ENCODE data around the gene DTHD1.

DTHD1 gene

DNA sequence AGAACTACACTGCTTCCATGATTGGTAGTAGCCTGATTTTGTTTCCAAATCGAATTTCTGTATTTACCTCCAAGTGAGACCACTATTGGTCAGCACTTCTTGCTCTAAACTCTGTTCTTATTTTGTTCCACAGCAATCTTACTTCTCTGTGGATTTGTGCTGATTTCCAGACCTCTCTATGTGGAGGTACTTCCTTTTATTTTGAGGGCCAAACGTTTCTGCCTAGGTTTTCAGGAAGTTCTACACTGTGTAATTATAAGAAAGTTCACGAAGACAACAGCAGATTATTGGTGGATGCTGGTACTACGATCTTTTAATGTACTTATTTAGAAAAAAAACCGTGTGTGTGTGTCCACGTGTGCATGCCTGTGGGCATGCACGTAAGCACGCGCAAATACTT lies 46.7 kb downstream of the DTHD1 start:
- H3K27me3 ChIP-seq (ENCODE audit: control insufficient read depth in 1 of 2, insufficient read depth in 1 of 2, low read length in 2 of 2): no peaks in the 10 kb centered on the region
- no peak overlapping the region for H2BK12ac ChIP-seq (ENCODE audit: low read length in 2 of 2)
- H2BK5ac ChIP-seq (ENCODE audit: low read depth, low read length, poor library complexity, severe bottlenecking): no peak overlapping the region
- no peak for DNase-seq
- H3K27ac ChIP-seq (ENCODE audit: low read length, poor library complexity, severe bottlenecking): no peak overlapping the region
- H3K18ac ChIP-seq (ENCODE audit: low read depth in 1 of 2, low read length in 2 of 2): no peak overlapping the region
- no peak overlapping the region for H2AK5ac ChIP-seq (ENCODE audit: low read length, severe bottlenecking)
- no peak overlapping the region for H3K23ac ChIP-seq (ENCODE audit: low read length in 2 of 2)
- no peak overlapping the region for H2BK120ac ChIP-seq (ENCODE audit: low read depth, low read length)
- H3K4me2 ChIP-seq (ENCODE audit: low read length, poor library complexity, severe bottlenecking): no peak overlapping the region
- H3K36me3 ChIP-seq (ENCODE audit: control insufficient read depth in 1 of 2, insufficient read depth in 2 of 2, low read depth in 1 of 2, low read length in 2 of 2): no peaks in the 10 kb centered on the region
- no peak overlapping the region for H4K91ac ChIP-seq (ENCODE audit: low read length)
- WGBS: 52% methylated on average over 5 of the region's 9 CpGs
- no peak overlapping the region for H2AFZ ChIP-seq (ENCODE audit: low read depth, low read length)
- H3K9ac ChIP-seq (ENCODE audit: low read length): no peak overlapping the region
- no peak overlapping the region for H3K4ac ChIP-seq (ENCODE audit: low read depth in 1 of 2, low read length in 2 of 2)
- H3K4me3 ChIP-seq (ENCODE audit: insufficient read depth in 1 of 2, low read depth in 1 of 2, low read length in 2 of 2): no peak overlapping the region
- no peaks in the 10 kb centered on the region for H3K9me3 ChIP-seq (ENCODE audit: control insufficient read depth, low read length)
- no peak overlapping the region for H4K8ac ChIP-seq (ENCODE audit: low read length)
- H3K4me1 ChIP-seq (ENCODE audit: control insufficient read depth, insufficient read depth, low read depth, low read length): no peaks in the 10 kb centered on the region
- H3K79me1 ChIP-seq (replicated peaks; ENCODE audit: low read length, poor library complexity, severe bottlenecking): no peaks in the 10 kb centered on the region
- no peak overlapping the region for H3K14ac ChIP-seq (ENCODE audit: low read length in 2 of 2)
- no peak overlapping the region for H2BK15ac ChIP-seq (ENCODE audit: low read depth, poor library complexity, severe bottlenecking)

DNA sequence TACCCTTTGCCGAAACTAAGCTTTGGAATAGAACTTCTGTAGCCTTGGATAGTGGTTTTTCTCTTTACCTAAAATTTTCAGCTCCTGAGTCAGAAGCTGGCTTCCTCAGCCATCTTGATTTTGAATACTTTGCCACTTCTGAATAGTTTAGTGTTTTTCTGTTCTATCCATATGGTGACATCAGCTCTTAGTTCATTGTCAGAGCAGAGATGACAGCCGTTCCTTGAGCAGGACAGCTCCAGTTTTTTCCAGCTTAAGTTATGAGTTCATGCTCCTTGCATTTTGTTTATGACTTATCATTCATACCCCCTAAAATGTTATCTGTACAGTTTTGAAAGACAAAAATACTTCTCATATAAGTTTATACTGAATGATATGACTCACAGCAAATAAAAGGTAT lies 47.8 kb downstream of the DTHD1 start:
- no peak overlapping the region for H2BK12ac ChIP-seq (ENCODE audit: low read length in 2 of 2)
- H3K9ac ChIP-seq (ENCODE audit: low read length): no peak overlapping the region
- no peak for DNase-seq
- H3K27me3 ChIP-seq (ENCODE audit: control insufficient read depth in 1 of 2, insufficient read depth in 1 of 2, low read length in 2 of 2): no peaks in the 10 kb centered on the region
- H3K4me3 ChIP-seq (ENCODE audit: insufficient read depth in 1 of 2, low read depth in 1 of 2, low read length in 2 of 2): no peak overlapping the region
- no peak overlapping the region for H3K27ac ChIP-seq (ENCODE audit: low read length, poor library complexity, severe bottlenecking)
- H3K23ac ChIP-seq (ENCODE audit: low read length in 2 of 2): no peak overlapping the region
- H3K4me2 ChIP-seq (ENCODE audit: low read length, poor library complexity, severe bottlenecking): no peak overlapping the region
- H4K91ac ChIP-seq (ENCODE audit: low read length): no peak overlapping the region
- H4K8ac ChIP-seq (ENCODE audit: low read length): no peak overlapping the region
- H3K18ac ChIP-seq (ENCODE audit: low read depth in 1 of 2, low read length in 2 of 2): no peak overlapping the region
- no peak overlapping the region for H2AFZ ChIP-seq (ENCODE audit: low read depth, low read length)
- no peak overlapping the region for H3K4ac ChIP-seq (ENCODE audit: low read depth in 1 of 2, low read length in 2 of 2)
- H2BK120ac ChIP-seq (ENCODE audit: low read depth, low read length): no peak overlapping the region
- H2AK5ac ChIP-seq (ENCODE audit: low read length, severe bottlenecking): no peak overlapping the region
- WGBS: 59% methylated on average over 1 of the region's 2 CpGs
- no peak overlapping the region for H3K14ac ChIP-seq (ENCODE audit: low read length in 2 of 2)
- H2BK5ac ChIP-seq (ENCODE audit: low read depth, low read length, poor library complexity, severe bottlenecking): no peak overlapping the region
- H2BK15ac ChIP-seq (ENCODE audit: low read depth, poor library complexity, severe bottlenecking): no peak overlapping the region
- H3K9me3 ChIP-seq (ENCODE audit: control insufficient read depth, low read length): no peaks in the 10 kb centered on the region
- H3K36me3 ChIP-seq (ENCODE audit: control insufficient read depth in 1 of 2, insufficient read depth in 2 of 2, low read depth in 1 of 2, low read length in 2 of 2): no peaks in the 10 kb centered on the region
- H3K4me1 ChIP-seq (ENCODE audit: control insufficient read depth, insufficient read depth, low read depth, low read length): no peaks in the 10 kb centered on the region
- no peaks in the 10 kb centered on the region for H3K79me1 ChIP-seq (replicated peaks; ENCODE audit: low read length, poor library complexity, severe bottlenecking)

DNA sequence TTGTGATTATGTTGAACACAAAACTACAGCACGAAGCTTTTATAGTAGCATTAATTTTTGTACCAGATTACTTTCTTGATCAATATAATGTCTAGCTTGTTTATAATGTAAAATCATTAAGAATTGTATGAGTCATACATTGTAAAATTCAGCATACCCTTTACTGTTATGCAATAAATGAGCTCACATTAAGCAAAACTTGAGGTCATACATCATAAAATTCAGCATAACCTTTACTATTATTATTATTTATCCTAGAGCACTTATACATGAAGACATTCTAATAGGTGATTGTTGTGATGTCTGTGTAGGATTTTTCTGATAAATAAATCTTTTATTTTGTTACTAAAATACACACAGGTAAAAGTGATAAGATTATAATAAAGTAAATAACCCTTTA lies 49.4 kb downstream of the DTHD1 start:
- Histone ChIP-seq H3K9me3 (ENCODE audit: control insufficient read depth, low read length) (no peaks in the 10 kb centered on the region), H3K14ac (ENCODE audit: low read length in 2 of 2) (no peak overlapping the region), H3K4me3 (ENCODE audit: insufficient read depth in 1 of 2, low read depth in 1 of 2, low read length in 2 of 2) (no peak overlapping the region), H3K27ac (ENCODE audit: low read length, poor library complexity, severe bottlenecking) (no peak overlapping the region), H4K91ac (ENCODE audit: low read length) (no peak overlapping the region), H2BK5ac (ENCODE audit: low read depth, low read length, poor library complexity, severe bottlenecking) (no peak overlapping the region), H2BK120ac (ENCODE audit: low read depth, low read length) (no peak overlapping the region), H2AK5ac (ENCODE audit: low read length, severe bottlenecking) (no peak overlapping the region), H3K4me2 (ENCODE audit: low read length, poor library complexity, severe bottlenecking) (no peak overlapping the region), H2BK15ac (ENCODE audit: low read depth, poor library complexity, severe bottlenecking) (no peak overlapping the region), H3K18ac (ENCODE audit: low read depth in 1 of 2, low read length in 2 of 2) (no peak overlapping the region), H3K9ac (ENCODE audit: low read length) (no peak overlapping the region), H3K79me1 (replicated peaks; ENCODE audit: low read length, poor library complexity, severe bottlenecking) (no peaks in the 10 kb centered on the region), H4K8ac (ENCODE audit: low read length) (no peak overlapping the region), H3K36me3 (ENCODE audit: control insufficient read depth in 1 of 2, insufficient read depth in 2 of 2, low read depth in 1 of 2, low read length in 2 of 2) (no peaks in the 10 kb centered on the region), H2BK12ac (ENCODE audit: low read length in 2 of 2) (no peak overlapping the region), H3K23ac (ENCODE audit: low read length in 2 of 2) (no peak overlapping the region), H3K4ac (ENCODE audit: low read depth in 1 of 2, low read length in 2 of 2) (no peak overlapping the region), H3K4me1 (ENCODE audit: control insufficient read depth, insufficient read depth, low read depth, low read length) (no peaks in the 10 kb centered on the region), H2AFZ (ENCODE audit: low read depth, low read length) (no peak overlapping the region), H3K27me3 (ENCODE audit: control insufficient read depth in 1 of 2, insufficient read depth in 1 of 2, low read length in 2 of 2) (no peaks in the 10 kb centered on the region)
- DNase-seq: no peak
- WGBS: no CpG with 5 or more reads among the region's 1 CpG

DNA sequence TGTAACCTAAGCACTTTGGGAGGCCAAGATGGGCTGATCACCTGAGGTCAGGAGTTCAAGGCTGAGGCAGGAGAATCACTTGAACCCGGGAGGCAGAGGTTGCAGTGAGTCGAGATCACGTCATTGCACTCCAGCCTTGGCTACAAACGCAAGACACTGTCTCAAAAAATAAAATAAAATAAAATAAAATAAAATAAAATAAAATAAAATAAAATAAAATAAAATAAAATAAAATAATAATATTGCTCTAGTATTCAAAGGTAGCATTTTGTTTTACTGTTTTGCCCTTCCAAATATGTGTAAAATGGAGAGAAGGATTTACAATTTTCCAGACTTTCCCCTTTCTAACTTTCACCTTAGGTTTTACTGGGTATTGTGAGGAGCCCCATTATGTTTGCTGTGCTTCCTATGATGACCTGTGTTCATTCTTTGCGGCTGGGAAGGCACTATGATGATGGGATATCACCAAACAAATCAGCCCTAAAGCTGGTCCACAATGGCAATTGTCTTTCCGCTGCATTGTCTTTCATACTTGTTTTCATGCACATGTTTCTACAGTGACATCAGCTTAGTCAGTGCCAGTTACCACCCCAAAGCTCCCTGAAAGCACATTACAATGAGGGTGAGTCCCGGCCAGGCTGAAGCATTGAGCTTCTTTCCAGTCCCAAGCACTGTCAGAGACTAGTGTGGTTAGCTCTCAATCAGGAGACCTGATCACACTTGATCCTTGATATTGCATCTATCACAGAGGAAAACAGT lies 50.8 kb downstream of the DTHD1 start:
- Histone ChIP-seq H3K4me1 (ENCODE audit: control insufficient read depth, insufficient read depth, low read depth, low read length) (no peaks in the 10 kb centered on the region), H2BK5ac (ENCODE audit: low read depth, low read length, poor library complexity, severe bottlenecking) (no peak overlapping the region), H3K18ac (ENCODE audit: low read depth in 1 of 2, low read length in 2 of 2) (no peak overlapping the region), H3K14ac (ENCODE audit: low read length in 2 of 2) (no peak overlapping the region), H3K27me3 (ENCODE audit: control insufficient read depth in 1 of 2, insufficient read depth in 1 of 2, low read length in 2 of 2) (no peaks in the 10 kb centered on the region), H2AK5ac (ENCODE audit: low read length, severe bottlenecking) (no peak overlapping the region), H3K23ac (ENCODE audit: low read length in 2 of 2) (no peak overlapping the region), H4K8ac (ENCODE audit: low read length) (no peak overlapping the region), H3K4me3 (ENCODE audit: insufficient read depth in 1 of 2, low read depth in 1 of 2, low read length in 2 of 2) (no peak overlapping the region), H3K27ac (ENCODE audit: low read length, poor library complexity, severe bottlenecking) (no peak overlapping the region), H3K4ac (ENCODE audit: low read depth in 1 of 2, low read length in 2 of 2) (no peak overlapping the region), H3K79me1 (replicated peaks; ENCODE audit: low read length, poor library complexity, severe bottlenecking) (no peaks in the 10 kb centered on the region), H3K4me2 (ENCODE audit: low read length, poor library complexity, severe bottlenecking) (no peak overlapping the region), H4K91ac (ENCODE audit: low read length) (no peak overlapping the region), H2BK12ac (ENCODE audit: low read length in 2 of 2) (no peak overlapping the region), H2AFZ (ENCODE audit: low read depth, low read length) (no peak overlapping the region), H2BK120ac (ENCODE audit: low read depth, low read length) (no peak overlapping the region), H2BK15ac (ENCODE audit: low read depth, poor library complexity, severe bottlenecking) (no peak overlapping the region), H3K36me3 (ENCODE audit: control insufficient read depth in 1 of 2, insufficient read depth in 2 of 2, low read depth in 1 of 2, low read length in 2 of 2) (no peaks in the 10 kb centered on the region), H3K9ac (ENCODE audit: low read length) (no peak overlapping the region), H3K9me3 (ENCODE audit: control insufficient read depth, low read length) (no peaks in the 10 kb centered on the region)
- DNase-seq: no peak
- 78% methylated on average over 4 of the region's 7 CpGs for WGBS
